ENCODE results near the gene GRID1. TPM values are rescaled to one million over a fixed set of nuclear protein-coding genes. Genes with fewer than 3 reads are reported as not detected.

GRID1 gene
- polyA plus RNA-seq, 1 of the 3 experiments (the other 2 are of a cell fraction) = 0.13 TPM

- Histone ChIP-seq H3K27ac (ENCODE audit: low read depth in 2 of 2, low read length in 1 of 2) (no peak overlapping the region), H3K9me2 (no peaks in the 10 kb centered on the region), H3K4me3 (ENCODE audit: low read depth in 2 of 2, low read length in 1 of 2) (no peak overlapping the region), H3K27me3 (ENCODE audit: insufficient read depth) (no peaks in the 10 kb centered on the region), H3K9ac (no peak overlapping the region), H4K20me1 (ENCODE audit: insufficient read depth) (no peaks in the 10 kb centered on the region), H2AFZ (ENCODE audit: low read depth) (no peak overlapping the region), H3K36me3 (replicated peaks in 1 of 2; ENCODE audit: control insufficient read depth in 1 of 2, insufficient read depth in 2 of 2, low read length in 1 of 2) (no peaks in the 10 kb centered on the region), H3K9me3 (no peaks in the 10 kb centered on the region), H3K79me2 (ENCODE audit: insufficient read depth) (no peaks in the 10 kb centered on the region), H3K4me2 (no peak overlapping the region), H3F3A (replicated peaks; ENCODE audit: insufficient read depth) (no peaks in the 10 kb centered on the region), H3K4me1 (ENCODE audit: control insufficient read depth in 1 of 2, insufficient read depth in 2 of 2, low read depth in 1 of 2, low read length in 1 of 2) (no peaks in the 10 kb centered on the region)
- no peak for DNase-seq
- 60% methylated on average over 3 of the region's 10 CpGs for WGBS (ENCODE audit: low lambda C conversion rate)
- TF ChIP-seq MXI1 (IDR thresholded peaks at IDR 0.05; ENCODE audit: low read depth, low read length) = no peak
- no peak for TF ChIP-seq USF2 (IDR thresholded peaks at IDR 0.05; ENCODE audit: borderline replicate concordance, low read depth, low read length)
- TF ChIP-seq RFX5 (IDR thresholded peaks at IDR 0.05; ENCODE audit: low read length) = no peak
- TF ChIP-seq ZBTB33 (IDR thresholded peaks at IDR 0.05; ENCODE audit: borderline replicate concordance, low read depth) = no peak
- TF ChIP-seq YY1 (IDR thresholded peaks at IDR 0.05; ENCODE audit: low read depth) = no peak
- TF ChIP-seq PBX3 (IDR thresholded peaks at IDR 0.05) = no peak
- TF ChIP-seq FOXJ3 (CRISPR knock-in tag; IDR thresholded peaks at IDR 0.05) = no peak
- TF ChIP-seq SMC3 (IDR thresholded peaks at IDR 0.05; ENCODE audit: low read depth, low read length) = no peak
- TF ChIP-seq TCF12 (IDR thresholded peaks at IDR 0.05) = no peak
- TF ChIP-seq ELF1 (IDR thresholded peaks at IDR 0.05) = no peak
- TF ChIP-seq TAF1 (IDR thresholded peaks at IDR 0.05; ENCODE audit: borderline replicate concordance, low read depth, low read length) = no peak
- TF ChIP-seq JUND (IDR thresholded peaks at IDR 0.05) = no peak
- no peak for TF ChIP-seq TEAD4 (IDR thresholded peaks at IDR 0.05; ENCODE audit: borderline replicate concordance, insufficient read depth)
- no peak for TF ChIP-seq RCOR1 (IDR thresholded peaks at IDR 0.05; ENCODE audit: low read length)
- no peak for TF ChIP-seq CHD2 (IDR thresholded peaks at IDR 0.05; ENCODE audit: low read length, partially characterized antibody)
- ChIA-PET POLR2A (no interaction called here), CTCF (interaction anchor here (1.0 to 2.0 kb wide), 4 partner anchors 9 to 68 kb away, joined by 3 to 9 read pairs (median 3); no protein-coding TSS in a partner anchor)
Observed at GRCh38 chr10:86169506-86170254, 196.9 kb downstream of the GRID1 start.
